ENCODE data around the gene TEX30.

The TEX30 gene

DNA sequence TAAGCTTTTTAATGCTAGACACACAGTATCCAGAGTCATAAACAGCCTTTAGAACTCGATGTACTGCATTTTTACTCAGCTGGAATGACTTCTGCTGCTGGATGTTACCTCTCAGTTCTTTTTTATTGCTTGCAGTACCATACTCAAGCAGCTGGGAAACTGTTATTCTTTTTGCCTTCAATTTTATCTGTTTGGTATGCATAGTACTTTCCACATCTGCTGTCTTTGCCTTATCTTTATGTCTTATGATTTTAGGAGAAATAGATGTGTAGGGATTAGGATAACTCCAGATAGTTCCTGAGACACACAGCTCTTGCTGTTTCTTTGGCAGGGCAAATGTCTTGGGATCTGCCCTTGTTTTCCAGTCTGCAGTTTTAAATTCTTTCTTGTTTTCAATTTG, 31.5 kb downstream of the TEX30 start:
- Histone ChIP-seq H3K4me3 (replicated peaks; ENCODE audit: insufficient read depth, low read length) (no peak overlapping the region), H3K27me3 (ENCODE audit: insufficient read depth, poor library complexity, severe bottlenecking) (no peaks in the 10 kb centered on the region), H3K27ac (replicated peaks) (no peak overlapping the region)
- TF ChIP-seq POLR2AphosphoS5 (IDR thresholded peaks at IDR 0.05; ENCODE audit: low read depth): no peak
- no peak for TF ChIP-seq SPI1 (IDR thresholded peaks at IDR 0.05; ENCODE audit: borderline replicate concordance, low read depth)
- TF ChIP-seq, protein P1, sequence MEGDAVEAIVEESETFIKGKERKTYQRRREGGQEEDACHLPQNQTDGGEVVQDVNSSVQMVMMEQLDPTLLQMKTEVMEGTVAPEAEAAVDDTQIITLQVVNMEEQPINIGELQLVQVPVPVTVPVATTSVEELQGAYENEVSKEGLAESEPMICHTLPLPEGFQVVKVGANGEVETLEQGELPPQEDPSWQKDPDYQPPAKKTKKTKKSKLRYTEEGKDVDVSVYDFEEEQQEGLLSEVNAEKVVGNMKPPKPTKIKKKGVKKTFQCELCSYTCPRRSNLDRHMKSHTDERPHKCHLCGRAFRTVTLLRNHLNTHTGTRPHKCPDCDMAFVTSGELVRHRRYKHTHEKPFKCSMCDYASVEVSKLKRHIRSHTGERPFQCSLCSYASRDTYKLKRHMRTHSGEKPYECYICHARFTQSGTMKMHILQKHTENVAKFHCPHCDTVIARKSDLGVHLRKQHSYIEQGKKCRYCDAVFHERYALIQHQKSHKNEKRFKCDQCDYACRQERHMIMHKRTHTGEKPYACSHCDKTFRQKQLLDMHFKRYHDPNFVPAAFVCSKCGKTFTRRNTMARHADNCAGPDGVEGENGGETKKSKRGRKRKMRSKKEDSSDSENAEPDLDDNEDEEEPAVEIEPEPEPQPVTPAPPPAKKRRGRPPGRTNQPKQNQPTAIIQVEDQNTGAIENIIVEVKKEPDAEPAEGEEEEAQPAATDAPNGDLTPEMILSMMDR (IDR thresholded peaks at IDR 0.05; ENCODE audit: insufficient read depth, low read length): no peak
- no peak for TF ChIP-seq GABPA (IDR thresholded peaks at IDR 0.05; ENCODE audit: low read depth)
- TF ChIP-seq, protein P2, sequence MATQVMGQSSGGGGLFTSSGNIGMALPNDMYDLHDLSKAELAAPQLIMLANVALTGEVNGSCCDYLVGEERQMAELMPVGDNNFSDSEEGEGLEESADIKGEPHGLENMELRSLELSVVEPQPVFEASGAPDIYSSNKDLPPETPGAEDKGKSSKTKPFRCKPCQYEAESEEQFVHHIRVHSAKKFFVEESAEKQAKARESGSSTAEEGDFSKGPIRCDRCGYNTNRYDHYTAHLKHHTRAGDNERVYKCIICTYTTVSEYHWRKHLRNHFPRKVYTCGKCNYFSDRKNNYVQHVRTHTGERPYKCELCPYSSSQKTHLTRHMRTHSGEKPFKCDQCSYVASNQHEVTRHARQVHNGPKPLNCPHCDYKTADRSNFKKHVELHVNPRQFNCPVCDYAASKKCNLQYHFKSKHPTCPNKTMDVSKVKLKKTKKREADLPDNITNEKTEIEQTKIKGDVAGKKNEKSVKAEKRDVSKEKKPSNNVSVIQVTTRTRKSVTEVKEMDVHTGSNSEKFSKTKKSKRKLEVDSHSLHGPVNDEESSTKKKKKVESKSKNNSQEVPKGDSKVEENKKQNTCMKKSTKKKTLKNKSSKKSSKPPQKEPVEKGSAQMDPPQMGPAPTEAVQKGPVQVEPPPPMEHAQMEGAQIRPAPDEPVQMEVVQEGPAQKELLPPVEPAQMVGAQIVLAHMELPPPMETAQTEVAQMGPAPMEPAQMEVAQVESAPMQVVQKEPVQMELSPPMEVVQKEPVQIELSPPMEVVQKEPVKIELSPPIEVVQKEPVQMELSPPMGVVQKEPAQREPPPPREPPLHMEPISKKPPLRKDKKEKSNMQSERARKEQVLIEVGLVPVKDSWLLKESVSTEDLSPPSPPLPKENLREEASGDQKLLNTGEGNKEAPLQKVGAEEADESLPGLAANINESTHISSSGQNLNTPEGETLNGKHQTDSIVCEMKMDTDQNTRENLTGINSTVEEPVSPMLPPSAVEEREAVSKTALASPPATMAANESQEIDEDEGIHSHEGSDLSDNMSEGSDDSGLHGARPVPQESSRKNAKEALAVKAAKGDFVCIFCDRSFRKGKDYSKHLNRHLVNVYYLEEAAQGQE (IDR thresholded peaks at IDR 0.05; ENCODE audit: insufficient replicate concordance, low read depth): no peak
- DNase-seq (ENCODE audit: low read depth in 1 of 2, low spot score in 1 of 2): no peak

DNA sequence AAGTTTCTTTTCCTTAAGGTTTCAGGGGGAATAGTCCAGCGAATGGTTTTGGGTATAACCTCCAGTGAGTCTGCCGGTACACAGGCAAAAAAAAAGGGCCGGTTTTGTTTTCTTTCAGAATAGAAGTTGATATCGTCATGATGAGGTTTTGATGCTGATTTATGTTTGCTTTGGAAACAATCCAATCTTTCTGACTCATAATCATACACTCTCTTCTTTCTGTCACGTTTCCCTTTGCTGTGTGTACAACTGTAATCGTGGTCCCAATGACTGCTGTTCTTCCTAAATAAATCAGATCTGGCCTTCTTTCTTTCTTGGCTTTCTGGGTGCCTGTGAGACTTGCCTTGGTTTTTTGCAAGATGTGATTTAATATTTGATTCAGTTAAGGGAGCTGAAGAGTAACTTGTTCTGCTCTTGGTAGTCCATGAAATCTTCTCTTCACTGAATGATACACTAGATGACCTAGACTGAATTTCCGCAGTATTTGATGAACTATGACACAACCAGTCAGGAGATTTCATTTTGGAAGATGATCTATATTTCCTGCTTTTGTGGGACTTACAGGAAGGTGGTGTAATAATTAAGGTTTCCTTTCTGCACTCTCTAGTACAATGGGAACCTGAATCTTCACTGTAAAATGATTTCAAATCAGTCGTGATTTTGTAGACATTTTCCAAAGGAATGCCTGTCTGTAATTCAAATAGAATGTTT, 43.9 kb downstream of the TEX30 start:
- no peaks in the 10 kb centered on the region for H3K27me3 ChIP-seq (ENCODE audit: insufficient read depth, poor library complexity, severe bottlenecking)
- DNase-seq (ENCODE audit: low read depth in 1 of 2, low spot score in 1 of 2): no peak
- H3K4me3 ChIP-seq (replicated peaks; ENCODE audit: insufficient read depth, low read length): no peak overlapping the region
- no peak for TF ChIP-seq GABPA (IDR thresholded peaks at IDR 0.05; ENCODE audit: low read depth)
- no peak for TF ChIP-seq POLR2AphosphoS5 (IDR thresholded peaks at IDR 0.05; ENCODE audit: low read depth)
- TF ChIP-seq, protein P1 (IDR thresholded peaks at IDR 0.05; ENCODE audit: insufficient read depth, low read length): no peak
- TF ChIP-seq, protein P2 (IDR thresholded peaks at IDR 0.05; ENCODE audit: insufficient replicate concordance, low read depth): no peak
- no peak for TF ChIP-seq SPI1 (IDR thresholded peaks at IDR 0.05; ENCODE audit: borderline replicate concordance, low read depth)
- H3K27ac ChIP-seq (replicated peaks): no peak overlapping the region

DNA sequence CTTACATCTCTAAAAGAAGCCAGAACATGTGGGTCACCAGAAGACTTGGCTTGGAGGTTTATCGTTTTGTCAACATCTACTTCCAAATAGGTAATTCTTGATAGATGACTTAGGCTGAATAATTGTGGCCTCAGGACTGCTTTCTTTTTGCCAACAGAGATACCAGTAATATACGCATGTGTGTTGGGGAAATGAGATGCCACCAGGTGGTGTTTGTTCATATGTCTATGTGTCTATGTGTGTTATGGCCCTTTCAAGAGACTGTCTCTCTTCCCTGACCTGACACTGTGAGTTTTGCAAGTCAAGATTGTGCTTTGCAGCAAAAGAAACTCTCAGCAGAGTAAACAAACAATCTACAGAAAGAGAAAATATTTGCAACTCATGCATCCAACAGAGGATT, 47.2 kb downstream of the TEX30 start:
- TF ChIP-seq, protein P2 (IDR thresholded peaks at IDR 0.05; ENCODE audit: insufficient replicate concordance, low read depth): no peak
- TF ChIP-seq SPI1 (IDR thresholded peaks at IDR 0.05; ENCODE audit: borderline replicate concordance, low read depth) (no peak), POLR2AphosphoS5 (IDR thresholded peaks at IDR 0.05; ENCODE audit: low read depth) (no peak)
- H3K27me3 ChIP-seq (ENCODE audit: insufficient read depth, poor library complexity, severe bottlenecking): peaks cover 4% of the 10 kb centered on the region
- DNase-seq (ENCODE audit: low read depth in 1 of 2, low spot score in 1 of 2): peak in 1 of 2 experiments; percentile 48
- H3K27ac ChIP-seq (replicated peaks): no peak overlapping the region
- H3K4me3 ChIP-seq (replicated peaks; ENCODE audit: insufficient read depth, low read length): no peak overlapping the region
